Activated naive CD4-positive, alpha-beta T cell treated with anti-CD3 and anti-CD28 coated beads, Interleukin-2, amount 10 ng/mL, durations not matched to agents 7 days and 5 days (primary cell): ENCODE measurements around the gene CHPF2.

Experiments used
- CTCF ChIA-PET: fragments of 350-600 bp; sonication (Branson Sonifier 250); formaldehyde crosslinking; loops from one replicate; lab custom pipeline; 2021; ENCODE audit warnings: antibody characterized with exemption; lab: Charles Lee
- DNase-seq: peaks from one replicate; pipeline ENCODE4 v3.0.0-alpha.2; 2020
- H3K27ac Mint-ChIP-seq: one replicate; pipeline ENCODE4 v1.8.0; 2021; ENCODE audit warnings: mild to moderate bottlenecking, moderate library complexity, mixed read lengths
- H3K27me3 Mint-ChIP-seq: one replicate; pipeline ENCODE4 v1.8.0; 2021; ENCODE audit warnings: mild to moderate bottlenecking, mixed read lengths
- H3K36me3 Mint-ChIP-seq: one replicate; pipeline ENCODE4 v1.8.0; 2021; ENCODE audit warnings: mixed read lengths
- H3K4me1 Mint-ChIP-seq: one replicate; pipeline ENCODE4 v1.8.0; 2021; ENCODE audit warnings: mixed read lengths
- H3K4me3 Mint-ChIP-seq: one replicate; pipeline ENCODE4 v1.8.0; 2021; ENCODE audit warnings: mild to moderate bottlenecking, moderate library complexity, mixed read lengths
- H3K9me3 Mint-ChIP-seq: one replicate; pipeline ENCODE4 v1.8.0; 2021; ENCODE audit warnings: mixed read lengths

CHPF2 gene

DNA sequence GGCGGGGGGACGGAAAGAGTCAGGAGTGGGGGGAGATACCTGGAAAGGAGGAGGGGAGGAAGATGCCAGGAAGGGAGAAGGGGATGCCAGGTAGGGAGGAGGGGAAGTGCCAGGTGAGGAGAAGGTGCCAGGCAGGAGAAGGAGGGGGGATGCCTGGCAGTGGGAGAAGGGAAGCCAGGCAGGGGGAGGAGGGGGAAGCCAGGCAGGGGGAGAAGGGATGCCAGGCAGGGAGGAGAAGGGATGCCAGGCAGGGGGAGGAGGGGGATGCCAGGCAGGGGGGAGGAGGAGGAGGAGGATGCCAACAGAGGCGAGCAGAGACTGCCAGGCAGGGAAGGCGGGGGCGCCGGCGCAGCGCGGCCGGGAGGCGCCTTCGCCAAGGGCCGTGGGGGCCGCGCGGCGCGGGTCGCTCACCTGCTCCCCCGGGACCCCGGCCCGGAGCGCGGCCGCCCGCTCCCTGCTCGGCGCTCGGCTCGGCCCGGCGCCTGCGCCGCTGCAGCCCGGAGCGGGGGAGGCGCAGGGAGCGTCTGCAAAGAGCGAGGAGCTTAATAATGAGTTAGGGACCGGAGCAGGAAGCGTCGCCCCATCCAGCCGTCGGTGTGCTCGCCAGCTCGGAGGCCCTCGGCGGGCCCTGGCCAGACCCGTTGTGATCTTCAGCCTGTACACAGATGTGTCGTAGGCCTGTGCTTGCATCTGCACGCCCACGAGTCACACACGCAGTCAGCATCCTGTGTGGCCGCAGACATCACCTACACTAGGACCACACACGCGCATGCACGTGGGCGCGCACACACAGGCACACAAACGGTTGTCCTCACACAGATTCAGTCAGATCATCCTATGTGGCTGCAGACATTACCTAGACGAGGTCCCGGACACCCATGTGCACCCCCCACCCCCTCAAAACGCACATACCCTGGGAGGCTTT, 44.6 kb downstream of the CHPF2 start:
- peaks cover 57% of the 10 kb centered on the region for H3K27me3 Mint-ChIP-seq
- no peaks in the 10 kb centered on the region for H3K36me3 Mint-ChIP-seq
- peak; percentile 68 for DNase-seq
- peaks cover 24% of the 10 kb centered on the region for H3K4me1 Mint-ChIP-seq
- H3K27ac Mint-ChIP-seq: no peak overlapping the region
- H3K9me3 Mint-ChIP-seq: no peaks in the 10 kb centered on the region
- CTCF ChIA-PET: interaction anchor here (1.4 kb wide), 1 partner anchor 10 kb away, joined by 5 read pairs; no protein-coding TSS in a partner anchor
- peak overlapping the region; percentile 53 for H3K4me3 Mint-ChIP-seq

DNA sequence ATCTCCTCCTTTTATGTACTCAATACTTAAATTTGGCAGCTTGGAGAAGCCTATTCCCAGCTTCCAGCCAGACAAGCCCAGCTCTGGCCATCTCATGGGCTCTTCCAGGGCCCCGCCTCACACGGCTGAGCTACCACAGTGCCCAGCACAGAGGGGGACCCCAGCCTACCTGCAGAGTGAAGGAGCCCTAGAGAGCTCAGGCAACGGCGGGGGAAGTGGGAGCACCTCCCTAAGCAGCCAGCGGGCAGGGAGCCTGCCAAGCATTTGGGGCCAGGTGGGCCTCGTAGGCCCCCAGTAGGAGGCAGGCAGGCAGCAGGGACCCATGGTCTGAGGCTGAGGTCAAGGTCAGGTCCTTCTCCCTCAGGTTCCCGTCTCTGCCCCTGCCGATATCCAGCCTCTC, 45.3 kb downstream of the CHPF2 start:
- Mint-ChIP-seq H3K27ac (no peak overlapping the region), H3K9me3 (no peaks in the 10 kb centered on the region), H3K4me1 (peaks cover 17% of the 10 kb centered on the region), H3K36me3 (no peaks in the 10 kb centered on the region), H3K27me3 (peaks cover 62% of the 10 kb centered on the region), H3K4me3 (peak overlapping the region; percentile 53)
- CTCF ChIA-PET: interaction anchor here (1.4 kb wide), 1 partner anchor 9 kb away, joined by 5 read pairs; no protein-coding TSS in a partner anchor
- DNase-seq: no peak

DNA sequence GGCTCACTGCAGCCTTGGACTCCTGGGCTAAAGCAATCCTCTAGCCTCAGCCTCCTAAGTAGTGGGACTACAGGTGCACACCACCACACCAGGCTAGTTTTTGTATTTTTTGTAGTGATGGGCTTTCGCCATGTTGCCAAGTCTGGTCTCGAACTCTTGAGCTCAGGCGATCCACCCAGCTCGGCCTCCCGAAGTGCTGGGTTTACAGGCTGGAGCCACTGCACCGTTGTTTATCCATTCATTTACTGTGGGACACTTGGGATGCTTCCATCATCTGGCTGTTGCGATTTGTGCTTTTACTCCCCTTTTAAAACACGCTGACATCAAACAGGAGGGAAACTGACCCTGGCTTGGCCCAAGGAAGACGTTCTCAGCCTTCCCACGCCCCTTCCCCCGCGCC, 46.7 kb downstream of the CHPF2 start:
- CTCF ChIA-PET: no interaction called here
- Mint-ChIP-seq H3K4me3 (no peak overlapping the region), H3K4me1 (peaks cover 14% of the 10 kb centered on the region), H3K36me3 (no peaks in the 10 kb centered on the region), H3K9me3 (no peaks in the 10 kb centered on the region), H3K27me3 (peaks cover 61% of the 10 kb centered on the region), H3K27ac (no peak overlapping the region)
- no peak for DNase-seq

DNA sequence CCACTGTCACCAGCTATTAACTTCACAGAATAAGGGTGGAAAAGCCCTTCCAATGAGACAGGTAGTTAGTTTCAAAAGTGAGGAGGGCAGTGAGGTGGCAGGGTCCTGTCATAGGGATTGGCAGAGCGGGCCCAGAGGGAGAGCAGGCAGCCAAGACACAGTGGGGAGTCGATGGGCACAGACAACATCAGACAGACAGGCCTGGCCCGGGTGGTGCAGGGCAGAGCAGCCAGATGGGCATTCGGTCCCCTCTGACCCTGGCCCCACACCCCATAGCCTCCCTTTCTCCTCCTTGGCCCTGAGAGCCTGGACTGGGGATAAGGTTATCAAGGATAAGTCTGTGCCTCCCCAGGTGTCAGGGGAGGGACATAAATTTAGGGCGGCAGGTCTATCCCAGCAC, 47.6 kb downstream of the CHPF2 start:
- Mint-ChIP-seq H3K9me3 (no peaks in the 10 kb centered on the region), H3K4me1 (peaks cover 14% of the 10 kb centered on the region), H3K36me3 (no peaks in the 10 kb centered on the region), H3K27ac (no peak overlapping the region), H3K27me3 (peaks cover 52% of the 10 kb centered on the region), H3K4me3 (no peak overlapping the region)
- no peak for DNase-seq
- CTCF ChIA-PET: no interaction called here

DNA sequence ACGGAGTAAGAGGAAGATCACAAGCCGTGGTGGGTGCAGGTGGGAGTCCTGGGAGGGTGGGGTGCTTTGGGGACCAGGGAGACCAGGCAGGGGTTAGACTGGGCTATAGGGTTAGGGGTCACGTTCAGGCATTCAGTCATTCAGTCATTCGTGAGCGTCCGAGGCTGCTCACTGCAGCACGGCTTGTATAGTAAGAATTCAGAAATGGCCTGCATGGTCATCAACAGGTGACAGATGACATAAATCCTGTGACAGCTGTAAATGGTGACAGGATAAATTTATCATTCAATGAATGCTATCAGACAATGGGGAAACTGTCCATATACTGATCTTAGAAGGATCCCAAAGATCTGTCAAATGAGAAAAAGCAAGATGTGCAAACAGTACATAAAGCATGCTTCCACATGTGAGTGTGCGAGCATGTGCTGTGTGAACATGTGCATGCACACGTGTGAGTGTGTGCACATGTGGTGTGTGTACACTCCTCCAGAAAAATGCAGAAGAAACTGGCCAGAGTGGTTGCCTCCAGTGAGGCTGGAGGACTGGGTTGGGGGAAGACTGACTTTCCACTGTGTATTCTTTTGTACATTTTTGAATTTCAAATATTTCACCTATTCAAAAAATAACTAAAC, 48.2 kb downstream of the CHPF2 start:
- no peak overlapping the region for H3K4me3 Mint-ChIP-seq

DNA sequence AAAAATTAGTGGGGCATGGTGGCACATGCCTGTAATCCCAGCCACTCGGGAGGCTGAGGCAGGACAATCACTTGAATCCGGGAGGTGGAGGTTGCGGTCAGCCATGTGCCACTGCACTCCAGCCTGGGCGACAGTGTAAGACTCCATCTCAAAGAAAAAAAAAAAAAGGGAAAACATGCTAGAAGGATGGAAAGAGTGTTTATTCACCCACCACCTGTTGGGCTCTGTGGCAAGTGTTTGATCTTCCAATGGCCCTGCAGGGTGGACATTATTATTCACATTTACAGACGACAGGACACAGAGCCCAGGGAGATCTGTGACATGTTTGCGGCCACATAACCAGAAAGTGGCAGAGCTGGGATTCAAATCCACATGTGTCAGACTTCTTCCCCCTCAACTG, 49.4 kb downstream of the CHPF2 start:
- CTCF ChIA-PET: interaction anchor here (0.7 to 0.9 kb wide), 2 partner anchors 21 to 24 kb away, joined by 3 to 4 read pairs; no protein-coding TSS in a partner anchor
- Mint-ChIP-seq H3K36me3 (no peaks in the 10 kb centered on the region), H3K4me1 (peaks cover 6% of the 10 kb centered on the region), H3K27me3 (peaks cover 42% of the 10 kb centered on the region), H3K27ac (no peak overlapping the region), H3K9me3 (no peaks in the 10 kb centered on the region), H3K4me3 (no peak overlapping the region)
- no peak for DNase-seq

More for the DNA sequence above, 48.2 kb downstream of the CHPF2 start:
- no peaks in the 10 kb centered on the region for H3K9me3 Mint-ChIP-seq
- DNase-seq: no peak
- H3K36me3 Mint-ChIP-seq: no peaks in the 10 kb centered on the region
- CTCF ChIA-PET: no interaction called here
- no peak overlapping the region for H3K27ac Mint-ChIP-seq
- H3K27me3 Mint-ChIP-seq: peaks cover 49% of the 10 kb centered on the region
- peaks cover 14% of the 10 kb centered on the region for H3K4me1 Mint-ChIP-seq

DNA sequence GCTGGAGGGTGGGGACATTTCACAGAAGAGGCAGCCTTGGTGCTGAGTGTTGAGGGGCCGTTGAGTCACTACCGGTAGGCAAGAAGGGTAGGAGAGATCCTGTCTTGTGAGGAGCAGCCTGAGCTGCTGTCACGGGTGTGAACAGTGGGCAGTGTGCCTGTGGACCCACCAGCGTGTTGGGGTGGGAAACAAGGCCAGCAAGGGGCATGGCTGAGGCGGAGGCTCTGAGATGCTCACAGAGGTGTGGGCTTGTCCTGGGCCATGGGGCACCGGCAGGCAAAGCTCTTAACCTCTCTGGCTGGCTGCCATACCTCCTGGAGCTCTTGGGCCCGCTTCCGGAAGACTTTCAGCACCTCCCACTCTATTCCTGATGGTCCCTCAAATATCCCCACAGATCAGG, 49.8 kb downstream of the CHPF2 start:
- CTCF ChIA-PET: interaction anchor here (0.7 to 0.9 kb wide), 2 partner anchors 20 to 23 kb away, joined by 3 to 4 read pairs; no protein-coding TSS in a partner anchor

DNA sequence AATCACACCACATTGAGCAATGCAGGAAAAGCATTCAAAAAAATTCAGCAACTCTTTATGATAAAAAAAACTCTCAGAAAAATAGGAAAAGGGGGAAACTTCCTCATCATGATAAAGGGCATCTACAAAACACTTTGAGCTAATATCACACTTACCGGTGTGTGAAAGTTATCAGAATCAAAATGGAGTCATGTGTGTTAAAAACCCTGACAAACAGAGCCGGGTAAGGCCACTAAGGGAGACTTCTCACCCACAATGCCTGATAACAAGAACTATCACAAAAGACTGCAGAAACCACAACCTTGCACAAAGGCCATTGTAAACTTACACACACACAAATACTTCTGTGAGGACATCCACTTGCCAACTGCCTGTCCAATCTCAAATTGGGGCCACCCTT, 51.0 kb downstream of the CHPF2 start:
- H3K4me3 Mint-ChIP-seq: no peak overlapping the region
- H3K36me3 Mint-ChIP-seq: no peaks in the 10 kb centered on the region
- no peaks in the 10 kb centered on the region for H3K9me3 Mint-ChIP-seq
- CTCF ChIA-PET: interaction anchor here (0.6 kb wide), 1 partner anchor 61 kb away, joined by 3 read pairs; no protein-coding TSS in a partner anchor
- no peak overlapping the region for H3K27ac Mint-ChIP-seq
- DNase-seq: no peak
- no peaks in the 10 kb centered on the region for H3K4me1 Mint-ChIP-seq
- peaks cover 40% of the 10 kb centered on the region for H3K27me3 Mint-ChIP-seq

More for the DNA sequence above, 49.8 kb downstream of the CHPF2 start:
- Mint-ChIP-seq H3K4me1 (peaks cover 5% of the 10 kb centered on the region), H3K4me3 (no peak overlapping the region), H3K27ac (no peak overlapping the region), H3K36me3 (no peaks in the 10 kb centered on the region), H3K27me3 (peaks cover 44% of the 10 kb centered on the region), H3K9me3 (no peaks in the 10 kb centered on the region)
- DNase-seq: no peak

DNA sequence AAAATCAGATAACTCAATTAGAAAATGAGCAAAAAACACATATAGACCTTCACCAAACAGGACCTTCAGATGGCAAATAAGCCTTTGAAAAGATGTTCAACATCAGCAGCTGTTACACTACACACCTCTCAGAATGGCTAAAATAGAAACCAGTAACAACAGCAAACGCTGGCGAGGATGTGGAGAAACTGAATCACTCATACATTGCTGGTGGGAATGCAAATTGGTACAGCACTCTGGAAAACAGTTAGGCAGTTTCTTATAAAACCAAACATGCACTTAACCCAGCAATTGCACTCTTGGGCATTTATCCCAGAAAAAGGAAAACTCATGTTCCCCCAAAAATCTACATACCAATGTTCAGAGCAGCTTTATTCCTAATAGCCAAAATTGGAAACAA, 53.9 kb downstream of the CHPF2 start:
- Mint-ChIP-seq H3K36me3 (no peaks in the 10 kb centered on the region), H3K9me3 (no peaks in the 10 kb centered on the region), H3K27me3 (peaks cover 27% of the 10 kb centered on the region), H3K27ac (no peak overlapping the region), H3K4me3 (no peak overlapping the region), H3K4me1 (no peaks in the 10 kb centered on the region)
- DNase-seq: no peak
- CTCF ChIA-PET: interaction anchor here (1.3 to 1.5 kb wide), 2 partner anchors 42 to 65 kb away, joined by 5 to 6 read pairs; no protein-coding TSS in a partner anchor
